GM19467 (cell line): Measurements from ENCODE around the gene SLAMF1.

ENCODE experiments used
- ATAC-seq: cut with Tn5 transposase; IDR thresholded peaks from one replicate; pipeline ENCODE4 v1.9.1; 2021; ENCODE audit warnings: mild to moderate bottlenecking, moderate library complexity; ENCODE audit not compliant: unreplicated experiment

The SLAMF1 gene

GRCh38 chr1:160625725-160626498 lies 20.9 kb downstream of the SLAMF1 start:
- ATAC-seq, result no peak

- no peak for ATAC-seq
These were observed 21.5 kb downstream of the SLAMF1 start for GRCh38 chr1:160625321-160625720.

- ATAC-seq, result no peak
These were observed 22.4 kb downstream of the SLAMF1 start for GRCh38 chr1:160624464-160624863.

DNA sequence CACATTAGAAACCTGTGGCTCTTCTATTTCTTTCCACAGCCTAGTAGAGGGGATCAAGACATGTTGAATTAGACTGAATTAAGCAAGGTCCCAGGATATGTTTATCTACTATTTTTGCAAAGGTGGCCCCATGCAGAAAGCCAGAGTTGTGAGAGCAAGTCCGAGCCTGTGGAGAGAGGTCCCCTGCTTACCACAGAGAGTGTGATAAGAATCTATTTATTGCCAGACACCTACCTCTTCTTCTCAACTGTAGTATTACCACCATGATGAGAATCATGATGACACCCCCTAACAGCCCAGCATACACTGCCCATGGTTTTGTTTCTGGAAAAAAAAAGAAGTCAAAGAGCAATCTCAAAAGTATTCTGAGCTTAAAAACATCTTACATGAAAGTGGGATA lies 23.0 kb downstream of the SLAMF1 start:
- no peak for ATAC-seq

- no peak for ATAC-seq
These were observed 23.6 kb downstream of the SLAMF1 start for GRCh38 chr1:160623227-160623633.

- no peak for ATAC-seq
These were observed 24.2 kb downstream of the SLAMF1 start for GRCh38 chr1:160622501-160623226.

GRCh38 chr1:160621633-160622413 lies 25.0 kb downstream of the SLAMF1 start:
- ATAC-seq, result no peak

DNA sequence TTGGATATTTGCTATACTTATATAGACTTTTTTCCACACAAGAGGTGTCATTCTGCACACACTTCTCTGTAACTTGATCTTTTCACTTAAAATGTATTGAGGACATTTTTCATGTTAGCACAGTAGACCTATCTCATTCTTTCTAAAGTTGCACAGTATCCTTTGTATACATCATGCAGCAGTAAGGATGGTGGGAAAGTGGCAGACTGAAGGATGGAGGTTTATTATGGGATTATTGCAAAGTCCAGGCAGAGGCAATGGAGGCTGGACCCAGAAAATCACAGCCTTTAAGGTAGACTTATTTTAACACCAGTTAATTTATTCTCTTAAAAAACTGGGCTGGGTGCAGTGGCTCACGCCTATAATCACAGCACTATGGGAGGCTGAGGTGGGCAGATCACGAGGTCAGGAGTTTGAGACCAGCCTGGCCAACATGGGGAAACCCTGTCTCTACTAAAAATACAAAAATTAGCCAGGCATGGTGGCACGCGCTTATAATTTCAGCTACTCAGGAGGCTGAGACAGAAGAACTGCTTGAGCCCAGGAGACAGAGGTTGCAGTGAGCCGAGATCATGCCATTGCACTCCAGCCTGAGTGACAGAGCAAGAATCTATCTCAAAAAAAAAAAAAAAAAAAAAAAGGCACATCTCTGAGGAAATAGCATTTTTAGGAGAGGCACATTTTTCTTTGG lies 25.8 kb downstream of the SLAMF1 start:
- no peak for ATAC-seq

DNA sequence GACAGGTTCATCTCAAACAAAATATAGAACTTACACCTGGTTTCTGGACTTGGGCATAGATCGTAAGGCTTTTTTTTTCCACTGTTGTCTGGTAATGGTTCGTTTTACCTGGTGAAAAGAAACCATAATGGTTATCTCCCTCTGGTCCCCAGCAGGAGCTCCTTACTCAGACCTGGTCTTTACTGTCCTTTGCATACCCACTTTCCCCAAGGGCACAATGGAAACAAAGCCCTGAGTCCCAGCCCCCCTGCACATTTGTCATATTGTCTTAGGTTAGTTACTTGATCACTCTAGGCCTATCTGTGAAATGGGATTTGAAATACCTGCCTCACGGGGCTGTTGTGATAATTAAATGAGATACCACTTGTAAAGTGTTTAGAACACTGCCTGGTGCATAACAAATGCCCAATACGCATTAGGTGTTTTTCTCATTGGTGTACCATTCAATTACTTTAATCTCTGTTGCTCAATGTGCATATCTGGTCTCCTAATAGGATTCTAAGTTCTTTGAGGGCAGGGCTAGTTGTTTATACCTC lies 27.0 kb downstream of the SLAMF1 start:
- no peak for ATAC-seq

- no peak for ATAC-seq
These were observed 28.0 kb downstream of the SLAMF1 start for GRCh38 chr1:160618763-160619274.

GRCh38 chr1:160618327-160618726 lies 28.5 kb downstream of the SLAMF1 start:
- ATAC-seq, result no peak

GRCh38 chr1:160615660-160616059 lies 31.2 kb downstream of the SLAMF1 start:
- ATAC-seq, result no peak

GRCh38 chr1:160614410-160614809 lies 32.4 kb downstream of the SLAMF1 start:
- no peak for ATAC-seq

DNA sequence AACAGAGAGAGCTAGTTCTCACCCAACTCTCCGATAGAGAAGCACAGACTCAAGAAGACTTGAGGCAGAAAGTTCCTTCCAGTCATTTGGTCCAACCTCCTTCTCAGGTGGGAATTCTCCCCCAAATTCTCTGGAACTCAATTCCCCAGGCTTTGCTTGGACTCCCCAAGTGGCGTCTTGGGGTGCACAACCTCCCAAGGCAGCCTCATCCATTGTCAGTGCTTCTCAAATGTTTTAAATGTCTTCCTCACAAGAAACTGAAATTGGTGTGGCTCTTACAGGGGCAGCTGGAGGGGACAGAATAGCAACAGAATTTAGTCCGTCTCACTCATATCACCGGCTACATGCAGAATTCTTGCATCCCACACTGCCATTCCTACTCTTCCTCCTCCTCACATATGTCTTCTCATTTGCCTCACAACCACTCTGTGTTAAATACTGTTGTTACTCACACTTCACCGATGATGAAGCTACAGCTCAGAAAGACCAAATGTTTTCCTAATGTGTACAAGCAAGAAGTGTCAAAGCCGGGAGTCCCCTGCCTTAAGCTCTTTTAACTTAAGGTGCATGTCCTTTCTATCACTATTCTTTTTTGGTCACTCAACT lies 34.1 kb downstream of the SLAMF1 start:
- ATAC-seq, result no peak

- ATAC-seq, result no peak
These were observed 36.1 kb downstream of the SLAMF1 start for GRCh38 chr1:160610569-160611242.

GRCh38 chr1:160608941-160609340 lies 37.9 kb downstream of the SLAMF1 start:
- ATAC-seq, result no peak

GRCh38 chr1:160608514-160608913 lies 38.3 kb downstream of the SLAMF1 start:
- ATAC-seq, result no peak

DNA sequence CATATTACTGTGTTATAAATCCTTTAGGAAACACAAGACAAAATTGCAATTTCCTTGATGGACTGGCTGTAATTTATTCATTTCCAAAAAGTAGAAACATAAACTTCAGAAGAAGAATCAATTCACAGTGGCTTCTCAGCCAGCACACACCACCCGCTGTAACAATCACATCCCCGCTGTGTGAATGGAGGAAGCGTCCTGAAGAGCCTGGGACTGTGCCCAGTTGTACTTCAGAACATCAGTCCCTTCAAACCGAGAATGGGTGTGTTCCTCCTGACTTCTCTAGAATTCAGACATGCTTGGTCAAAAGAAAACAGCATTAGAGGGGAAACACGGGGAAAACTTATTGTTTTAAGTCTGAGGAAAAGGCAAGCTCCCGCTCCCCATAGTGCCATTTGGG lies 38.8 kb downstream of the SLAMF1 start:
- no peak for ATAC-seq

GRCh38 chr1:160607672-160608032 lies 39.2 kb downstream of the SLAMF1 start:
- no peak for ATAC-seq
